K562 (cell line): Measurements from ENCODE around the gene FIS1. TPM values are rescaled to one million over a fixed set of nuclear protein-coding genes. Genes with fewer than 3 reads are reported as not detected.

Source experiments
- BCOR ChIP-seq: fragments of 450-650 bp; IDR thresholded peaks from 2 replicates; pipeline ENCODE4 v1.6.1; 2016
- BHLHE40 ChIP-seq: IDR thresholded peaks from 2 replicates; pipeline ENCODE4 v1.6.1; 2011; ENCODE audit warnings: low read length, improper control_type of control experiment
- CBFA2T3 ChIP-seq: fragments of 450-650 bp; IDR thresholded peaks from 2 replicates; pipeline ENCODE4 v1.6.1; 2017
- FOXK2 ChIP-seq, 2 experiments: fragments of 450-650 bp; IDR thresholded peaks in 1 of 2; conservative IDR thresholded peaks in 1 of 2; 2 replicates each; pipeline ENCODE4 v1.6.1; 2016; ENCODE audit warnings: low read depth in 2 of 2, mild to moderate bottlenecking in 1 of 2
- HNRNPK ChIP-seq: fragments of 200-400 bp; formaldehyde crosslinking; IDR thresholded peaks from one replicate; pipeline ENCODE4 v1.6.1; 2018; ENCODE audit warnings: mild to moderate bottlenecking, low read depth, low read length; ENCODE audit not compliant: poor library complexity, severe bottlenecking
- MTA1 ChIP-seq: fragments of 450-650 bp; IDR thresholded peaks from 2 replicates; pipeline ENCODE4 v1.6.1; 2017; ENCODE audit warnings: borderline replicate concordance
- MTA2 ChIP-seq: fragments of 450-650 bp; IDR thresholded peaks from 2 replicates; pipeline ENCODE4 v1.6.1; 2016; ENCODE audit warnings: low read depth
- POLR2AphosphoS5 ChIP-seq: IDR thresholded peaks from 2 replicates; pipeline ENCODE4 v1.6.1; 2011; ENCODE audit warnings: mild to moderate bottlenecking, low read depth, low read length, moderate library complexity; ENCODE audit not compliant: control insufficient read depth, insufficient read depth
- SMAD4 ChIP-seq: fragments of 250-450 bp; sonication (Bioruptor Pico); conservative IDR thresholded peaks from 2 replicates; pipeline ENCODE4 v1.8.0; 2021; ENCODE audit warnings: inconsistent platforms, mild to moderate bottlenecking, moderate library complexity
- SMC3 ChIP-seq: conservative IDR thresholded peaks from 2 replicates; pipeline ENCODE4 v1.6.1; 2011; ENCODE audit warnings: low read depth, low read length, improper control_type of control experiment; ENCODE audit not compliant: insufficient read depth
- polyA plus RNA-seq, 8 experiments: library from polyadenylated mRNA; depleted of rRNA in 4 of 8; stranded (reverse) in 5 of 8; unstranded in 3 of 8; fragments of >200 nt; fragmentation: Nextera tagmentation in 2 of 8; fragmentation: Illumina TruSeq in 1 of 8; extraction: Ambion mirVana in 2 of 8; extraction: Trizol in 1 of 8; gene quantifications; 2 replicates each; pipeline versions ENCODE4 v1.2.1 to v1.2.3, GENCODE V29; 2011 to 2014; ENCODE audit warnings: inconsistent platforms in 1 of 8, missing spikeins in 1 of 8
- total RNA-seq, 7 experiments: library from RNA; depleted of rRNA in 6 of 7; stranded (reverse); fragments of >200 nt in 6 of 7; fragmentation: Illumina TruSeq in 2 of 7; extraction: Trizol in 2 of 7; gene quantifications; 2 replicates each; pipeline versions ENCODE4 v1.2.1 to v1.2.3, GENCODE V29; 2011 to 2021; ENCODE audit warnings: low replicate concordance in 1 of 7
- TF ChIP-seq, protein P1 (sequence below): fragments of 200-400 bp; formaldehyde crosslinking; IDR thresholded peaks from 2 replicates; pipeline ENCODE4 v1.6.1; 2017; ENCODE audit warnings: mild to moderate bottlenecking, low read depth, low read length, moderate library complexity
- TF ChIP-seq, protein P2 (sequence below): sonication (generic); formaldehyde crosslinking; IDR thresholded peaks from 2 replicates; pipeline ENCODE4 v1.8.1; 2023; ENCODE audit warnings: mild to moderate bottlenecking, missing genetic modification reagents
- TF ChIP-seq, protein P3 (sequence below): fragments of 250-450 bp; sonication (Bioruptor Pico); IDR thresholded peaks from 2 replicates; pipeline ENCODE4 v1.5.0; 2022; ENCODE audit warnings: mild to moderate bottlenecking
- TF ChIP-seq, protein P4 (sequence below): sonication (generic); formaldehyde crosslinking; IDR thresholded peaks from 2 replicates; pipeline ENCODE4 v1.8.0; 2022; ENCODE audit warnings: mild to moderate bottlenecking, missing genetic modification reagents, borderline replicate concordance
- TF ChIP-seq, protein P5 (sequence below): sonication (generic); formaldehyde crosslinking; IDR thresholded peaks from 2 replicates; pipeline ENCODE4 v1.8.0; 2022; ENCODE audit warnings: mild to moderate bottlenecking, missing genetic modification reagents
- TF ChIP-seq, protein P6 (sequence below): sonication (generic); formaldehyde crosslinking; IDR thresholded peaks from 2 replicates; pipeline ENCODE4 v1.9.0; 2022; ENCODE audit warnings: mild to moderate bottlenecking, missing genetic modification reagents

FIS1 gene
- total and polyA plus RNA-seq, 9 of the 15 experiments (the other 6 are each of a cell fraction or from before 2014, with no cell fraction given): 86.0 to 257 (median 144) TPM

DNA sequence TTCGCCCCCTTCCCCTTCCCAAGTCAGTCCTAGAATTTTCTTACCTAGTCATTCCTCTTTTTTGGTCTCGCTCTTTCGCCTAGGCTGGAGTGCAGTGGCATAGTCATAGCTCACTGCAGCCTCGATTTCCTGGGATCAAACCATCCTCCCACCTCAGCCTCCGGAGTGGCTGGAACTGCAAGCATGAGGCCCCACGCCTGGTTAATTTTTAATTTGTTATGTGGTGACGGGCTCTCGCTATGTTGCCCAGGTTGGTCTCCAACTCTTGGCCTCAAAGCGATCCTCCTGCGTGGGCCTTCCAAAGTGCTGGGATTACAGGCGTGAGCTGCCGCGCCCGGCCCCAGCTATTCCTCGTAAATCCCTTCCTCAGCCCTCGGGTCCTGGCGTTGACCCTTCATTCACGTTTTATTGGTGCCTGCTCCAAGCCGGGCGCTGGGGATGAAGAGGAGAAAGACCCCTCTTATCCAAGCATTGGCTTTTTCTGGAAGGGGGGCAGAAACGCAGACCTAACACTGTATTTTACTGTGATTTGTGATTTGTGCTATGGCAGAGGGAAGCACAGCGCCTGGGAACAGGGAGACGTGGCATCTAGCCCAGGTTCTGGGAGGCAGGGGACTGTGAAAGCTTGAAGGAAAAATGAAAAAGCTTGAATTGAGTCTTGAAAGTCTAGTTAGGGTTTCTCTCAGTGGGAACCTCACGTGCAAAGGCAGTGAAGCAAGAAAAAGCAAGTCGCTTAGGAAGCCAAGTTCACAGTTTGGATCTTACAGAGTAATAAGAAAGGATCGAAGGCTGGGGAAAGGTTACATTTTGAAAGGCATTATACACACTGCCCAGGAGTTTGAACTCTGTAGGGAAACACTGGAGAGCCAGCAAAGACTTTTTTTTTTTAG is 26.4 kb downstream of the FIS1 start (continued):
- TF ChIP-seq, protein P1, sequence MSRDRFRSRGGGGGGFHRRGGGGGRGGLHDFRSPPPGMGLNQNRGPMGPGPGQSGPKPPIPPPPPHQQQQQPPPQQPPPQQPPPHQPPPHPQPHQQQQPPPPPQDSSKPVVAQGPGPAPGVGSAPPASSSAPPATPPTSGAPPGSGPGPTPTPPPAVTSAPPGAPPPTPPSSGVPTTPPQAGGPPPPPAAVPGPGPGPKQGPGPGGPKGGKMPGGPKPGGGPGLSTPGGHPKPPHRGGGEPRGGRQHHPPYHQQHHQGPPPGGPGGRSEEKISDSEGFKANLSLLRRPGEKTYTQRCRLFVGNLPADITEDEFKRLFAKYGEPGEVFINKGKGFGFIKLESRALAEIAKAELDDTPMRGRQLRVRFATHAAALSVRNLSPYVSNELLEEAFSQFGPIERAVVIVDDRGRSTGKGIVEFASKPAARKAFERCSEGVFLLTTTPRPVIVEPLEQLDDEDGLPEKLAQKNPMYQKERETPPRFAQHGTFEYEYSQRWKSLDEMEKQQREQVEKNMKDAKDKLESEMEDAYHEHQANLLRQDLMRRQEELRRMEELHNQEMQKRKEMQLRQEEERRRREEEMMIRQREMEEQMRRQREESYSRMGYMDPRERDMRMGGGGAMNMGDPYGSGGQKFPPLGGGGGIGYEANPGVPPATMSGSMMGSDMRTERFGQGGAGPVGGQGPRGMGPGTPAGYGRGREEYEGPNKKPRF: no peak
- TF ChIP-seq SMAD4 (CRISPR knock-in tag) (no peak), BCOR (peak; percentile 69; the same call in 1 of the 2 replicates), FOXK2 (conservative IDR thresholded peaks at IDR 0.05 in 1 of 2, IDR thresholded peaks at IDR 0.05 in 1 of 2; ENCODE audit: low read depth in 2 of 2) (no peak; a peak in 1 of 4 replicates), HNRNPK (no peak), BHLHE40 (peak; percentile 39; the same call in 1 of the 2 replicates), SMC3 (no peak), POLR2AphosphoS5 (no peak), MTA1 (no peak), MTA2 (no peak), CBFA2T3 (no peak)
- TF ChIP-seq, protein P2, sequence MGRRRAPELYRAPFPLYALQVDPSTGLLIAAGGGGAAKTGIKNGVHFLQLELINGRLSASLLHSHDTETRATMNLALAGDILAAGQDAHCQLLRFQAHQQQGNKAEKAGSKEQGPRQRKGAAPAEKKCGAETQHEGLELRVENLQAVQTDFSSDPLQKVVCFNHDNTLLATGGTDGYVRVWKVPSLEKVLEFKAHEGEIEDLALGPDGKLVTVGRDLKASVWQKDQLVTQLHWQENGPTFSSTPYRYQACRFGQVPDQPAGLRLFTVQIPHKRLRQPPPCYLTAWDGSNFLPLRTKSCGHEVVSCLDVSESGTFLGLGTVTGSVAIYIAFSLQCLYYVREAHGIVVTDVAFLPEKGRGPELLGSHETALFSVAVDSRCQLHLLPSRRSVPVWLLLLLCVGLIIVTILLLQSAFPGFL (CRISPR knock-in tag): 0 out of 2 replicates have a peak, but pooled peaks have one; percentile 37
- TF ChIP-seq, protein P3, sequence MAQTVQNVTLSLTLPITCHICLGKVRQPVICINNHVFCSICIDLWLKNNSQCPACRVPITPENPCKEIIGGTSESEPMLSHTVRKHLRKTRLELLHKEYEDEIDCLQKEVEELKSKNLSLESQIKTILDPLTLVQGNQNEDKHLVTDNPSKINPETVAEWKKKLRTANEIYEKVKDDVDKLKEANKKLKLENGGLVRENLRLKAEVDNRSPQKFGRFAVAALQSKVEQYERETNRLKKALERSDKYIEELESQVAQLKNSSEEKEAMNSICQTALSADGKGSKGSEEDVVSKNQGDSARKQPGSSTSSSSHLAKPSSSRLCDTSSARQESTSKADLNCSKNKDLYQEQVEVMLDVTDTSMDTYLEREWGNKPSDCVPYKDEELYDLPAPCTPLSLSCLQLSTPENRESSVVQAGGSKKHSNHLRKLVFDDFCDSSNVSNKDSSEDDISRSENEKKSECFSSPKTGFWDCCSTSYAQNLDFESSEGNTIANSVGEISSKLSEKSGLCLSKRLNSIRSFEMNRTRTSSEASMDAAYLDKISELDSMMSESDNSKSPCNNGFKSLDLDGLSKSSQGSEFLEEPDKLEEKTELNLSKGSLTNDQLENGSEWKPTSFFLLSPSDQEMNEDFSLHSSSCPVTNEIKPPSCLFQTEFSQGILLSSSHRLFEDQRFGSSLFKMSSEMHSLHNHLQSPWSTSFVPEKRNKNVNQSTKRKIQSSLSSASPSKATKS: no peak
- TF ChIP-seq, protein P4, sequence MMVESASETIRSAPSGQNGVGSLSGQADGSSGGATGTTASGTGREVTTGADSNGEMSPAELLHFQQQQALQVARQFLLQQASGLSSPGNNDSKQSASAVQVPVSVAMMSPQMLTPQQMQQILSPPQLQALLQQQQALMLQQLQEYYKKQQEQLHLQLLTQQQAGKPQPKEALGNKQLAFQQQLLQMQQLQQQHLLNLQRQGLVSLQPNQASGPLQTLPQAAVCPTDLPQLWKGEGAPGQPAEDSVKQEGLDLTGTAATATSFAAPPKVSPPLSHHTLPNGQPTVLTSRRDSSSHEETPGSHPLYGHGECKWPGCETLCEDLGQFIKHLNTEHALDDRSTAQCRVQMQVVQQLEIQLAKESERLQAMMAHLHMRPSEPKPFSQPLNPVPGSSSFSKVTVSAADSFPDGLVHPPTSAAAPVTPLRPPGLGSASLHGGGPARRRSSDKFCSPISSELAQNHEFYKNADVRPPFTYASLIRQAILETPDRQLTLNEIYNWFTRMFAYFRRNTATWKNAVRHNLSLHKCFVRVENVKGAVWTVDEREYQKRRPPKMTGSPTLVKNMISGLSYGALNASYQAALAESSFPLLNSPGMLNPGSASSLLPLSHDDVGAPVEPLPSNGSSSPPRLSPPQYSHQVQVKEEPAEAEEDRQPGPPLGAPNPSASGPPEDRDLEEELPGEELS: no peak
- TF ChIP-seq, protein P5, sequence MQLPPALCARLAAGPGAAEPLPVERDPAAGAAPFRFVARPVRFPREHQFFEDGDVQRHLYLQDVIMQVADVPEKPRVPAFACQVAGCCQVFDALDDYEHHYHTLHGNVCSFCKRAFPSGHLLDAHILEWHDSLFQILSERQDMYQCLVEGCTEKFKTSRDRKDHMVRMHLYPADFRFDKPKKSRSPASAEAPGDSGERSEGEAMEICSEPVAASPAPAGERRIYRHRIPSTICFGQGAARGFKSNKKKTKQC: peak; percentile 58; the same call in 1 of the 2 replicates
- TF ChIP-seq, protein P6, sequence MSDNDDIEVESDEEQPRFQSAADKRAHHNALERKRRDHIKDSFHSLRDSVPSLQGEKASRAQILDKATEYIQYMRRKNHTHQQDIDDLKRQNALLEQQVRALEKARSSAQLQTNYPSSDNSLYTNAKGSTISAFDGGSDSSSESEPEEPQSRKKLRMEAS: no peak
- TF ChIP-seq, all 486 proteins: peak for 34
